Skeletal muscle tissue (tissue), 4 donors: ENCODE data around the gene CHST12. TPM values are rescaled to one million over a fixed set of nuclear protein-coding genes. Genes with fewer than 3 reads are reported as not detected.
"Not testable (repeated sequence)": the region's sequence is repeated elsewhere in the genome, so short reads cannot be mapped to it uniquely, and the experiment has no call there.

Experiments used
- H3K27ac ChIP-seq: one replicate; pipeline ENCODE4 v1.7.0; 2013; ENCODE audit warnings: mild to moderate bottlenecking, low read depth, low read length, inconsistent platforms
- H3K27me3 ChIP-seq, 3 donors: one replicate each; pipeline ENCODE4 v1.7.0; 2013; ENCODE audit warnings: low read length in 3 of 3; ENCODE audit not compliant: control insufficient read depth in 3 of 3, insufficient read depth in 3 of 3
- H3K36me3 ChIP-seq, 3 donors: one replicate each; pipeline ENCODE4 v1.7.0; 2013; ENCODE audit warnings: low read length in 3 of 3; ENCODE audit not compliant: control insufficient read depth in 3 of 3, insufficient read depth in 3 of 3
- H3K4me1 ChIP-seq, 3 donors: one replicate each; pipeline ENCODE4 v1.7.0; 2013; ENCODE audit warnings: low read length in 3 of 3, mild to moderate bottlenecking in 3 of 3; ENCODE audit not compliant: control insufficient read depth in 3 of 3, insufficient read depth in 3 of 3
- H3K4me3 ChIP-seq, 3 donors: one replicate each; pipeline ENCODE4 v1.7.0; 2013; ENCODE audit warnings: low read length in 3 of 3
- H3K9ac ChIP-seq, 3 donors: one replicate each; pipeline ENCODE4 v1.7.0; 2013; ENCODE audit warnings: low read length in 3 of 3, mild to moderate bottlenecking in 3 of 3, moderate library complexity in 2 of 3, low read depth in 1 of 3
- H3K9me3 ChIP-seq, 3 donors: one replicate each; pipeline ENCODE4 v1.7.0; 2013; ENCODE audit warnings: low read length in 3 of 3; ENCODE audit not compliant: control insufficient read depth in 3 of 3
- total RNA-seq: library from RNA; depleted of rRNA; stranded (reverse); fragments of >200 nt; gene quantifications from one replicate; pipeline ENCODE4 v1.2.3, GENCODE V29; 2014
- donor health status: Osteomylitis.

CHST12 gene
- total RNA-seq, 1 donor from 2014 or later, result 1.0 TPM

- no peaks in the 10 kb centered on the region for H3K9me3 ChIP-seq
- H3K9ac ChIP-seq, result no peak overlapping the region
- no peak overlapping the region for H3K4me3 ChIP-seq
- H3K4me1 ChIP-seq, result peaks cover 0 to 3% (median 0%) of the 10 kb centered on the region in 3 donors
- peaks cover 21 to 24% (median 23%) of the 10 kb centered on the region in 3 donors for H3K36me3 ChIP-seq
- no peaks in the 10 kb centered on the region for H3K27me3 ChIP-seq
- H3K27ac ChIP-seq, result no peak overlapping the region
These were observed 18.8 kb upstream of the CHST12 start for GRCh38 chr7:2384354-2385243.

- H3K9me3 ChIP-seq, H3K9ac ChIP-seq, H3K4me3 ChIP-seq, H3K27me3 ChIP-seq, H3K36me3 ChIP-seq, H3K27ac ChIP-seq, H3K4me1 ChIP-seq: not testable (repeated sequence)
These were observed 17.3 kb upstream of the CHST12 start for GRCh38 chr7:2386122-2386521.

DNA sequence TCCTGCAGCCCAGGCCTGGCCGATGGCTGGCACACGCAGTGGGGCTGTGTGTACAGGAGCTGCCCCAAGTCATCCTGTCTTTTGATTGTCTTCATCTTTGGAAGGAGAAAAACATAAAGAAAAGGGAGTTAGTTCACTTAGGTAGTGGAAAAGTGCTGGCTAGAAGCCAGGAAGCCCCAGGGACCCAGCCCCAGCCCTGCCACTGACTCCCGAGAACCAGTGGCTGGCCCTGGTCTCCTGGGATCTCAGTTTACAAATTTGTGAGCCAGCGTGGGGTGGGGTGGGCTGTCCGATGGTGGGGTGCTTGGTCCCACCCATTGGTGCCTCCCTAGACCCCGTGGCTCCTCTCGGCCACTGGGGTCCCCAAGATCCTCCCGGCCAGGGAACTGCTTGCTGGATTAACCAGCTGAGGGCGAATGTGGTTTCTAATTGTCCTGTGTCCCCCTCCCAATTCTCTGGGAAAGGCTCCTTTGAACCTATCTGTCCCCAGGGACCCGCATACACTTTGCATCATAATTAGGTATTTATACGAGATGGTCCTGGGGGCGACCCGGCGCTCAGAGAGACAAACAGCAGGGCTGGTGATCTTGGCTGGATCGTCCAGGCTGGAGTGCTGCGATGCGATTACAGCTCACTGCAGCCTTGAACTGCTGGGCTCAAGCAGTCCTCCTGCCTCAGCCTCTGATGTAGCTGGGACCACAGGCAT lies 16.3 kb upstream of the CHST12 start:
- Histone ChIP-seq H3K4me3 (no peak overlapping the region), H3K4me1 (peaks cover 0 to 3% (median 2%) of the 10 kb centered on the region in 3 donors), H3K9me3 (no peaks in the 10 kb centered on the region), H3K27ac (no peak overlapping the region), H3K27me3 (no peaks in the 10 kb centered on the region), H3K9ac (no peak overlapping the region), H3K36me3 (peaks cover 0 to 6% (median 1%) of the 10 kb centered on the region in 3 donors)

GRCh38 chr7:2387897-2388636 lies 15.3 kb upstream of the CHST12 start:
- H3K36me3 ChIP-seq, result peaks cover 0 to 4% (median 0%) of the 10 kb centered on the region in 3 donors
- no peaks in the 10 kb centered on the region for H3K9me3 ChIP-seq
- H3K9ac ChIP-seq, result no peak overlapping the region
- H3K27me3 ChIP-seq, result no peaks in the 10 kb centered on the region
- peaks cover 0 to 3% (median 2%) of the 10 kb centered on the region in 3 donors for H3K4me1 ChIP-seq
- H3K27ac ChIP-seq, result no peak overlapping the region
- H3K4me3 ChIP-seq, result no peak overlapping the region

DNA sequence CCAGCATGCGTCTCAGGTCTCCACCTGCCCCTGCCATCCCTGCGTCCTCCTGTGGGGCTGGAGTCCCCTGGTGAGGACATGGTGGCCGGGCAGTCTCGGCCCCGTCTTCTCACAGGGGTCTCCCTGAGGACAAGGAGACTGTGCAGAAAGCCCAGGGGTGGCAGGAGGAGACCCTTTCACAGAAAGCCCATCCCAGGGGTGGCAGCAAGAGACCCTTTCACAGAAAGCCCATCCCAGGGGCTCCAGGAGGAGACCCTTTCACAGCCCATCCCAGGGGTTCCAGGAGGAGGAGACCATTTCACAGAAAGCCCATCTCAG lies 14.8 kb upstream of the CHST12 start:
- Histone ChIP-seq H3K9me3 (no peaks in the 10 kb centered on the region), H3K4me1 (peaks cover 0 to 3% (median 2%) of the 10 kb centered on the region in 3 donors), H3K36me3 (peaks cover 0 to 3% (median 0%) of the 10 kb centered on the region in 3 donors), H3K27me3 (no peaks in the 10 kb centered on the region), H3K4me3 (no peak overlapping the region), H3K27ac (no peak overlapping the region), H3K9ac (no peak overlapping the region)

GRCh38 chr7:2390020-2390816 lies 13.2 kb upstream of the CHST12 start:
- H3K4me1 ChIP-seq, H3K9me3 ChIP-seq, H3K9ac ChIP-seq, H3K4me3 ChIP-seq, H3K27ac ChIP-seq, H3K27me3 ChIP-seq, H3K36me3 ChIP-seq: not testable (repeated sequence)

GRCh38 chr7:2393706-2394105 lies 9.7 kb upstream of the CHST12 start:
- H3K36me3 ChIP-seq, result peaks cover 0 to 3% (median 0%) of the 10 kb centered on the region in 3 donors
- no peak overlapping the region for H3K9ac ChIP-seq
- H3K27me3 ChIP-seq, result no peaks in the 10 kb centered on the region
- peaks cover 0 to 5% (median 0%) of the 10 kb centered on the region in 3 donors for H3K4me1 ChIP-seq
- H3K27ac ChIP-seq, result no peak overlapping the region
- no peaks in the 10 kb centered on the region for H3K9me3 ChIP-seq
- H3K4me3 ChIP-seq, result no peak overlapping the region

DNA sequence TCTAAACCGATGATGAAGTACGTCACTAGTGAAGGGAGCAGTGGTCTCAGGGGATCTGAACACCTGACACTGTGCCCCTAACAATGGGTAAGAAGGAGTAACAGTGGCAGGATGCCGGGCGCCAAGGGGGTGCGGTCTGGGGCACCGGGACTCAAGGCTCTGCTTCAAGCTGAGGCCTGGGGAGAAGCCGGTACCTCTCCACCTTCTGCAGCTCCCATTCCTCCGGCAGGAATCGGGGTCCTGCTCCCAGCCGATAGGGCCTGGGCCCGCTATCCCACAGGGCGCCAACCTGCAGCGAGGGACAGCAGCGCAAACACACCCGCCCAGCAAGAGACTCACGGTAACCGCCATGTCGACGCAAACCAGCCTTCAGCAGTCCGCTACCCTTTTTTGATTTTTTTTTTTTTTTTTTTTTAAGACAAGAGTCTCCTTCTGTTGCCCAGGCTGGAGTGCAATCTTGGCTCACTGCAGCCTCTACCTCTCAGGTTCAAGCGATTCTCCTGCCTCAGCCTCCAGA lies 8.8 kb upstream of the CHST12 start:
- H3K4me3 ChIP-seq, result no peak overlapping the region

DNA sequence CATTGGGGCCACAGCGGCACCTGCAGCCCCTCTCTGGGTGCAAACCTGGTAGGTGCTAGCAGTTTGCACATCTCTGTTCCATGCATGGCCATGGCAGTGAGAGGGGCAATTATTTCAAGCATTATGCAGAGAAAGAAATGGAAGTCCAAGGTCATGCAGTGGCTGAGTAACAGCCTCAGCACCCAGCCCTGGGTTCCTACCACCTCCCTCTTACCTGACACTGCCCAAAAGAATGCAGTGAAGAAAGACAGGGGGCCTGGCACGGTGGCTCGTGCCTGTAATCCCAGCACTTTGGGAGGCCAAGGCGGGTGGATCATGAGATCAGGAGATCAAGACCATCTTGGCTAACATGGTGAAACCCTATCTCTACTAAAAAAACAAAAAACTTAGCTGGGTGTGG lies 4.9 kb upstream of the CHST12 start:
- Histone ChIP-seq H3K9ac (no peak overlapping the region), H3K9me3 (no peaks in the 10 kb centered on the region), H3K27me3 (no peaks in the 10 kb centered on the region), H3K36me3 (no peaks in the 10 kb centered on the region), H3K4me1 (peaks cover 6 to 10% (median 7%) of the 10 kb centered on the region in 3 donors), H3K4me3 (no peak overlapping the region), H3K27ac (no peak overlapping the region)

More for the DNA sequence above, 8.8 kb upstream of the CHST12 start:
- Histone ChIP-seq H3K27me3 (no peaks in the 10 kb centered on the region), H3K9me3 (no peaks in the 10 kb centered on the region), H3K9ac (no peak overlapping the region), H3K27ac (no peak overlapping the region), H3K4me1 (peaks cover 0 to 5% (median 0%) of the 10 kb centered on the region in 3 donors), H3K36me3 (peaks cover 0 to 3% (median 0%) of the 10 kb centered on the region in 3 donors)
